HepG2 (cell line): ENCODE measurements around the gene LINGO3. TPM values are rescaled to one million over a fixed set of nuclear protein-coding genes. Genes with fewer than 3 reads are reported as not detected.

Source experiments
- ATF2 ChIP-seq: sonication (generic); formaldehyde crosslinking; IDR thresholded peaks from 2 replicates; pipeline ENCODE4 v1.4.0; 2020; ENCODE audit warnings: missing genetic modification reagents
- FIP1L1 ChIP-seq: fragments of 200-400 bp; formaldehyde crosslinking; IDR thresholded peaks from 2 replicates; pipeline ENCODE4 v1.6.1; 2018; ENCODE audit warnings: low read depth, mild to moderate bottlenecking, low read length, moderate library complexity, borderline replicate concordance; ENCODE audit not compliant: insufficient read depth
- GMEB1 ChIP-seq: sonication (generic); formaldehyde crosslinking; IDR thresholded peaks from 2 replicates; pipeline ENCODE4 v1.5.1; 2020; ENCODE audit warnings: missing genetic modification reagents, mild to moderate bottlenecking, borderline replicate concordance
- GZF1 ChIP-seq: sonication (generic); formaldehyde crosslinking; IDR thresholded peaks from 2 replicates; pipeline ENCODE4 v1.5.1; 2020; ENCODE audit warnings: mild to moderate bottlenecking, missing genetic modification reagents
- IRX3 ChIP-seq: sonication (generic); formaldehyde crosslinking; IDR thresholded peaks from 2 replicates; pipeline ENCODE4 v1.8.1; 2023; ENCODE audit warnings: mild to moderate bottlenecking, low read depth, missing genetic modification reagents, borderline replicate concordance
- JDP2 ChIP-seq: sonication (generic); formaldehyde crosslinking; IDR thresholded peaks from 2 replicates; pipeline ENCODE4 v1.8.1; 2022; ENCODE audit warnings: missing genetic modification reagents, borderline replicate concordance
- MED8 ChIP-seq: sonication (generic); formaldehyde crosslinking; IDR thresholded peaks from 2 replicates; pipeline ENCODE4 v1.8.1; 2023; ENCODE audit warnings: mild to moderate bottlenecking, missing genetic modification reagents; ENCODE audit not compliant: insufficient replicate concordance
- POLR2AphosphoS2 ChIP-seq: IDR thresholded peaks from 2 replicates; pipeline ENCODE4 v1.6.1; 2011; ENCODE audit warnings: low read depth, low read length, improper control_type of control experiment
- SMARCE1 ChIP-seq: fragments of 450-650 bp; IDR thresholded peaks from 2 replicates; pipeline ENCODE4 v1.6.1; 2017; ENCODE audit warnings: borderline replicate concordance
- TBL1XR1 ChIP-seq: fragments of 150-350 bp; IDR thresholded peaks from 2 replicates; pipeline ENCODE4 v1.6.1; 2014; ENCODE audit warnings: borderline replicate concordance, low read length; ENCODE audit not compliant: partially characterized antibody
- TGIF2 ChIP-seq: IDR thresholded peaks from 2 replicates; pipeline ENCODE4 v1.6.1; 2016; ENCODE audit warnings: control low read depth, missing compliant biosample characterization
- ZC3H13 ChIP-seq: sonication (generic); formaldehyde crosslinking; IDR thresholded peaks from 2 replicates; pipeline ENCODE4 v1.8.1; 2023; ENCODE audit warnings: mild to moderate bottlenecking, missing genetic modification reagents, moderate library complexity
- ZFP91 ChIP-seq: sonication (generic); formaldehyde crosslinking; IDR thresholded peaks from 2 replicates; pipeline ENCODE4 v1.9.0; 2022; ENCODE audit warnings: missing genetic modification reagents, mild to moderate bottlenecking, borderline replicate concordance
- ZNF737 ChIP-seq: sonication (generic); formaldehyde crosslinking; IDR thresholded peaks from 2 replicates; pipeline ENCODE4 v1.5.0; 2020; ENCODE audit warnings: missing genetic modification reagents, mild to moderate bottlenecking, borderline replicate concordance
- polyA plus RNA-seq, 8 experiments: library from polyadenylated mRNA; depleted of rRNA in 3 of 8; stranded (reverse) in 7 of 8; unstranded in 1 of 8; fragments of >200 nt; fragmentation: Illumina TruSeq in 4 of 8; extraction: Trizol in 4 of 8; gene quantifications; 2 replicates each; pipeline versions ENCODE4 v1.2.1 to v1.2.3, GENCODE V29; 2011 to 2016; ENCODE audit warnings: low read depth in 4 of 8, missing spikeins in 1 of 8, mixed read lengths in 1 of 8; ENCODE audit not compliant: insufficient read depth in 1 of 8
- total RNA-seq, 5 experiments: library from RNA; depleted of rRNA; stranded (reverse); fragments of >200 nt; fragmentation: Illumina TruSeq; extraction: Trizol; gene quantifications; 2 replicates each; pipeline ENCODE4 v1.2.3, GENCODE V29; 2016; ENCODE audit warnings: low read depth in 1 of 5
- TF ChIP-seq, protein P1 (sequence below): sonication (generic); formaldehyde crosslinking; IDR thresholded peaks from 2 replicates; pipeline ENCODE4 v1.4.0; 2020; ENCODE audit warnings: missing genetic modification reagents

Gene LINGO3
- total and polyA plus RNA-seq, 2 of the 13 experiments (the other 11 are each of a cell fraction or from before 2014, with no cell fraction given), result not detected

DNA sequence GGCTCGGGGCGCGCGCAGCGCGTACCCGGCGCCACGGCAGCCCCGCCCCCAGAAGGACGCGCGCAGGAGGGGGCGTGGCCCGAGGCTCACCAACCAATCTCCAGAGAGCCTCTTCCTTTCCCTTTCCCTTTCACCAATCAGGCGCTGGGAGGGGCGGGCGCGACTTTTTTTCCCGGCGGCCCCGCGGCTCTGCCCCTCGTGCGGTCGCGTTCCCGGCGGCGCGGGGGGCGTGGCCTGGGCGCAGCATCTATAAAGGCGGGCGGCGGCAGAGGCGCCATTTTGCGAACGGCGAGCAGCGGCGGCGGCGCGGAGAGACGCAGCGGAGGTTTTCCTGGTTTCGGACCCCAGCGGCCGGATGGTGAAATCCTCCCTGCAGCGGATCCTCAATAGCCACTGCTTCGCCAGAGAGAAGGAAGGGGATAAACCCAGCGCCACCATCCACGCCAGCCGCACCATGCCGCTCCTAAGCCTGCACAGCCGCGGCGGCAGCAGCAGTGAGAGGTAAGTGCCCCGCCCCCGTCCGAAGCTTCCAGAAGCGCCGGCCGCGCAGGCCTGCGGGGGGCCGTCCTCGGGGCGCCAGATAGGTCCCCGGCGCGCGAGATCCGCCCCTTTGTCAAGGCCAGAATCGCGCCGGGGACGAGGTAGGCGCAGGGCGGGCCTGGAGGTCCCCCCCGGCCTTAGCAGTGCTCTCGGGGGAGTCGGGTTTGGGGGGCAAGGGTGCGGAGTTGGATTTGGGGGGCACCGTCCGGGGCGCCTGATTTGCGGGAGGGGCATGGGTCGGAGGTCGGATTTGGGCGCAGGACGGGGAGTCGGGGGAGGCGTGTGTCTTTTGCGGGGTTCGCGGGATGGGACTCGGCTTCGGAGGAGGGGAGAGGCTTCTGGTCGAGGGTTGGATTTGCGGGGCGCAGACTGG lies 38.5 kb downstream of the LINGO3 start (continued):
- TF ChIP-seq IRX3 (peak; percentile 84; the same call in 1 of the 2 replicates), ZNF737 (CRISPR knock-in tag) (peak; percentile 93; the same call in 1 of the 2 replicates), TGIF2 (CRISPR knock-in tag) (no peak), GZF1 (CRISPR knock-in tag) (peak; percentile 61; the same call in 1 of the 2 replicates), ATF2 (CRISPR knock-in tag) (peak; percentile 81; the same call in 1 of the 2 replicates), GMEB1 (peak; percentile 89), MED8 (CRISPR knock-in tag) (peak; percentile 8), POLR2AphosphoS2 (peak; percentile 84), SMARCE1 (no peak), ZFP91 (CRISPR knock-in tag) (peak; percentile 74; the same call in 1 of the 2 replicates), FIP1L1 (no peak), JDP2 (CRISPR knock-in tag) (no peak), ZC3H13 (CRISPR knock-in tag) (no peak), TBL1XR1 (no peak)
- TF ChIP-seq, protein P1, sequence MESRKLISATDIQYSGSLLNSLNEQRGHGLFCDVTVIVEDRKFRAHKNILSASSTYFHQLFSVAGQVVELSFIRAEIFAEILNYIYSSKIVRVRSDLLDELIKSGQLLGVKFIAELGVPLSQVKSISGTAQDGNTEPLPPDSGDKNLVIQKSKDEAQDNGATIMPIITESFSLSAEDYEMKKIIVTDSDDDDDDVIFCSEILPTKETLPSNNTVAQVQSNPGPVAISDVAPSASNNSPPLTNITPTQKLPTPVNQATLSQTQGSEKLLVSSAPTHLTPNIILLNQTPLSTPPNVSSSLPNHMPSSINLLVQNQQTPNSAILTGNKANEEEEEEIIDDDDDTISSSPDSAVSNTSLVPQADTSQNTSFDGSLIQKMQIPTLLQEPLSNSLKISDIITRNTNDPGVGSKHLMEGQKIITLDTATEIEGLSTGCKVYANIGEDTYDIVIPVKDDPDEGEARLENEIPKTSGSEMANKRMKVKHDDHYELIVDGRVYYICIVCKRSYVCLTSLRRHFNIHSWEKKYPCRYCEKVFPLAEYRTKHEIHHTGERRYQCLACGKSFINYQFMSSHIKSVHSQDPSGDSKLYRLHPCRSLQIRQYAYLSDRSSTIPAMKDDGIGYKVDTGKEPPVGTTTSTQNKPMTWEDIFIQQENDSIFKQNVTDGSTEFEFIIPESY (CRISPR knock-in tag), result peak; percentile 23; the same call in 1 of the 2 replicates
